Keratinocyte (primary cell): ENCODE measurements around the gene PGK2. TPM values are rescaled to one million over a fixed set of nuclear protein-coding genes. Genes with fewer than 3 reads are reported as not detected.

Experiments
- DNase-seq: peaks from one replicate; pipeline ENCODE4 v3.0.0-alpha.2; 2011; ENCODE audit warnings: low read depth, missing footprints, low spot score
- FAIRE-seq: peaks from 2 replicates; lab custom pipeline; 2011; peaks lifted over from hg19 to GRCh38; lab: Jason Lieb, UNC
- H2AFZ ChIP-seq: 2 replicates; pipeline ENCODE4 v1.6.0; 2012; ENCODE audit warnings: low read length, control low read depth, inconsistent platforms; ENCODE audit not compliant: control insufficient read depth
- H3K27ac ChIP-seq: 2 replicates; pipeline ENCODE4 v1.5.1; 2011; ENCODE audit warnings: low read length; ENCODE audit not compliant: control insufficient read depth, insufficient read depth
- H3K27me3 ChIP-seq: 3 replicates; pipeline ENCODE4 v1.6.0; 2011; ENCODE audit warnings: low read length; ENCODE audit not compliant: control insufficient read depth, insufficient read depth; ENCODE audit errors: extremely low read depth
- H3K36me3 ChIP-seq, 2 experiments: 2 replicates in 1 of 2; 3 replicates in 1 of 2; pipeline ENCODE4 v1.5.1; 2011; ENCODE audit warnings: low read length in 2 of 2, mild to moderate bottlenecking in 1 of 2; ENCODE audit not compliant: control insufficient read depth in 2 of 2, insufficient read depth in 2 of 2; ENCODE audit errors: extremely low read depth in 1 of 2
- H3K4me1 ChIP-seq: 3 replicates; pipeline ENCODE4 v1.5.1; 2011; ENCODE audit warnings: low read length; ENCODE audit not compliant: control insufficient read depth, insufficient read depth; ENCODE audit errors: extremely low read depth
- H3K4me2 ChIP-seq: 3 replicates; pipeline ENCODE4 v1.6.0; 2011; ENCODE audit warnings: low read depth, low read length; ENCODE audit not compliant: control insufficient read depth, insufficient read depth; ENCODE audit errors: extremely low read depth
- H3K4me3 ChIP-seq, 3 experiments: fragments of 200-600 bp in 1 of 3; sonication (generic) in 1 of 3; 2 replicates in 2 of 3; 3 replicates in 1 of 3; pipeline ENCODE4 v1.5.1; 2011 to 2016; ENCODE audit warnings: low read length in 3 of 3, mild to moderate bottlenecking in 3 of 3, control low read depth in 2 of 3, inconsistent platforms in 1 of 3, low read depth in 1 of 3, mixed read lengths in 1 of 3, mixed run types in 1 of 3, moderate library complexity in 1 of 3; ENCODE audit not compliant: control insufficient read depth in 2 of 3, insufficient read depth in 2 of 3; ENCODE audit errors: extremely low read depth in 1 of 3
- H3K79me2 ChIP-seq: 2 replicates; pipeline ENCODE4 v1.6.0; 2012; ENCODE audit warnings: low read length; ENCODE audit not compliant: control insufficient read depth, insufficient read depth
- H3K9ac ChIP-seq: 3 replicates; pipeline ENCODE4 v1.6.0; 2011; ENCODE audit warnings: low read length; ENCODE audit not compliant: control insufficient read depth, insufficient read depth; ENCODE audit errors: extremely low read depth
- H3K9me1 ChIP-seq: 3 replicates; pipeline ENCODE4 v1.6.0; 2011; ENCODE audit warnings: low read length; ENCODE audit not compliant: control insufficient read depth, insufficient read depth; ENCODE audit errors: extremely low read depth
- H3K9me3 ChIP-seq: 2 replicates; pipeline ENCODE4 v1.5.1; 2012; ENCODE audit warnings: low read depth, low read length; ENCODE audit not compliant: control insufficient read depth
- H4K20me1 ChIP-seq: 3 replicates; pipeline ENCODE4 v1.6.0; 2011; ENCODE audit warnings: low read length; ENCODE audit not compliant: control insufficient read depth, insufficient read depth; ENCODE audit errors: extremely low read depth
- CTCF ChIP-seq, 3 experiments: IDR thresholded peaks in 1 of 3; conservative IDR thresholded peaks in 1 of 3; optimal IDR thresholded peaks in 1 of 3; 2 replicates in 2 of 3; 3 replicates in 1 of 3; pipeline versions ENCODE3 to v1.5.1; 2011; ENCODE audit warnings: low read length in 3 of 3, mild to moderate bottlenecking in 3 of 3, moderate library complexity in 2 of 3, control low read depth in 1 of 3, inconsistent platforms in 1 of 3; ENCODE audit not compliant: insufficient read depth in 2 of 3; ENCODE audit errors: extremely low read depth in 1 of 3
- EZH2 ChIP-seq: IDR thresholded peaks from one replicate; pipeline ENCODE4 v1.6.1; 2012; ENCODE audit warnings: inconsistent platforms, mild to moderate bottlenecking, low read length, moderate library complexity
- dilution Hi-C: fragments of 300-500 bp; cut with MboI; formaldehyde crosslinking; loops from one replicate; pipeline ENCODE4 v1.7.0; 2020; ENCODE audit warnings: low sequenced_read_pairs; ENCODE audit not compliant: extremely low pct_ligation_motif_present
- polyA plus RNA-seq, 5 experiments: library from polyadenylated mRNA; depleted of rRNA in 3 of 5; stranded (reverse) in 3 of 5; stranded (forward) in 1 of 5; unstranded in 1 of 5; fragments of >200 nt; gene quantifications; 1 replicate in 1 of 5; 2 replicates in 3 of 5; 3 replicates in 1 of 5; pipeline versions ENCODE4 v1.2.1 to v1.2.3, GENCODE V29; 2011 to 2012; ENCODE audit warnings: missing spikeins in 2 of 5, low read depth in 1 of 5, low replicate concordance in 1 of 5

Gene PGK2
- polyA plus RNA-seq, 1 donor (not counting 4 experiments of a cell fraction or from before 2014, with no cell fraction given), result not detected

DNA sequence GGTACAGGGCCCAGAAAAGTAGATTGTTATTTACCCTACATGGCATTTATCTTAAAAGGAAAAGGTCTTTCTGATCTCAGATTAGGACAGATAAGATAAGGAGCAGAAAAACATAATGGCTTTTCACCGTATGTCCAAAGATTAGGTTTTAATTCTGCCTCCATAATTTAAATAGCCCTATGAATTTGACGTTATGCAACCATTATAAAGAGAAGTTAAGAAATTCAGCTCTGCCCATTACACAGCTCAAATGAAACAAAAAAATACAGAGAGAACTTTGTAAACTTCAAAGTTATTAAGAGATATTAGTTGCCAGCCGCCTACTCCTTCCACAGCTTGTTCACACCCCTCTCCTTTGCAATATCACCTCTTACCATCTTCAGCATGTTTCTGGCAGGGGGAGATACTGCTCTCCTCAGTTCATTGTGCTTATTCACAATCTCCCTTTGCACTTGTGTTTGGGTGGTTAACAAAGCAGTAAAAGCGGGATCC lies 51.0 kb downstream of the PGK2 start:
- Histone ChIP-seq H3K4me1 (no peaks in the 10 kb centered on the region), H3K36me3 (no peaks in the 10 kb centered on the region), H3K27me3 (no peaks in the 10 kb centered on the region), H3K4me2 (no peak overlapping the region), H2AFZ (no peak overlapping the region), H3K79me2 (no peaks in the 10 kb centered on the region), H3K9me3 (no peaks in the 10 kb centered on the region), H3K9me1 (no peaks in the 10 kb centered on the region), H3K27ac (no peak overlapping the region), H4K20me1 (no peaks in the 10 kb centered on the region), H3K9ac (no peak overlapping the region), H3K4me3 (no peak overlapping the region)
- no peak for FAIRE-seq
- DNase-seq, result no peak
- TF ChIP-seq CTCF (optimal IDR thresholded peaks at IDR 0.05 in 1 of 3, IDR thresholded peaks at IDR 0.05 in 1 of 3, conservative IDR thresholded peaks at IDR 0.05 in 1 of 3; ENCODE audit: extremely low read depth in 1 of 3, insufficient read depth in 2 of 3, low read length in 3 of 3) (no peak), EZH2 (no peak)
- dilution Hi-C loops, result no loop called here

Other genes starting within 250 kb of the PGK2 start
- gene C6orf141, start 236.6 kb downstream of the PGK2 start, polyA plus RNA-seq, result 20.7 to 59.1 TPM (median 51.6 TPM) in 3 replicates
- gene RHAG, start 150.4 kb downstream of the PGK2 start, polyA plus RNA-seq, result 0.05 TPM in 1 of 3 replicates, not detected in the others
- gene CRISP2, start 73.7 kb downstream of the PGK2 start, polyA plus RNA-seq, result not detected in 3 replicates
- 0.02 to 0.04 TPM in 2 of 3 replicates, not detected in the other for gene CRISP3, start 42.9 kb downstream of the PGK2 start, polyA plus RNA-seq
- gene CRISP1, start 79.2 kb upstream of the PGK2 start, polyA plus RNA-seq, result not detected in 3 replicates
- not detected in 3 replicates for gene DEFB114, start 176.9 kb upstream of the PGK2 start, polyA plus RNA-seq
- not detected in 3 replicates for gene DEFB113, start 182.3 kb upstream of the PGK2 start, polyA plus RNA-seq
- gene DEFB110, start 234.7 kb upstream of the PGK2 start, polyA plus RNA-seq, result not detected in 3 replicates